Globus pallidus (tissue), 1 donor: Measurements from ENCODE around the gene TSPAN3.
A peak's percentile ranks its signal among the peaks of the same experiment; 100 is the strongest.

Experiments used
- DNase-seq: peaks from one replicate; pipeline ENCODE4 v3.0.0-alpha.2; 2015; ENCODE audit warnings: low spot score

TSPAN3 gene

GRCh38 chr15:77009646-77010311 is 61.1 kb downstream of the TSPAN3 start:
- no peak for DNase-seq

DNA sequence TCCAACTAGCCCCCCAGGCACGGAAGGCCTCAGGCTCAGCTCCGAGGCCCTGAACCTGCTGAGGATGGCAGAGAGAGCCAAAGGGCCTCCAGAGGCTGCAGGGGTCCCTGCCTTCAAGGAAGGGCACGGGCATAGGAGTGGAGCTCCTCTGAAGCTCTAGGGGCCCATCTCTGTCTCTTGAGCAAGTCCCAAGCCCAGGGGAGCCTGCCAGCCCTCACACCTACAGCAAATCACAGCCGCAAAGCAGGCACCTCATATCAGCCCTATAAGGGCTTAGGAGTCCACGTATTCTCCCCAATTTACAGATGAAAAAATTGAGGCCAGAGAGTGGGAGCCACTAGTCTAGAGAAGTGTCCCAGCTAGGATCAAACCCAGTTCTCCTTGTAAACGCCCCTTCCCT is 61.7 kb downstream of the TSPAN3 start:
- DNase-seq, result no peak

GRCh38 chr15:77004189-77004588 is 66.7 kb downstream of the TSPAN3 start:
- no peak for DNase-seq

- DNase-seq, result peak; percentile 61
Observed at GRCh38 chr15:77002954-77003912, 67.7 kb downstream of the TSPAN3 start.

- no peak for DNase-seq
Observed at GRCh38 chr15:77002436-77002835, 68.5 kb downstream of the TSPAN3 start.

GRCh38 chr15:77001966-77002365 is 68.9 kb downstream of the TSPAN3 start:
- DNase-seq, result no peak

DNA sequence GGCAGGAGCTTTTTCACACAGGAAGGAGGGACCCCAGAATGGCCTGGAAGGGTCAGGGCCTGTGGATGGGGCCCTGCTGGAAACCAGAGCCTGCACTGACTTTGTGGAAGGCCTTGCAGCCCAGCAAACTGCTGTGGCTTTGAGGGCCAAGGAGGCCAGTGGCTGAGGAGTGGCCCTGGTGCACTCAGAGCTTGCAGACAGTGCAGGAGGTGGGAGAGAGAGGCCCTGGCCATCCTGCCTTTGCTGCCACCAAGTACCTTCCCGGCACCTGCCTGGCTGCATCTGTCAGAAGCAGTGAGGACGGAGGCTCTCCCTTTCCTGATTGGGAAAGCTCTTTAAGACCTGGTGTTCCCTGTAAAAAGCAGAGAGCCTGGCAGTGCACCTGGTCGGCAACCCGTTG is 69.6 kb downstream of the TSPAN3 start:
- no peak for DNase-seq

DNA sequence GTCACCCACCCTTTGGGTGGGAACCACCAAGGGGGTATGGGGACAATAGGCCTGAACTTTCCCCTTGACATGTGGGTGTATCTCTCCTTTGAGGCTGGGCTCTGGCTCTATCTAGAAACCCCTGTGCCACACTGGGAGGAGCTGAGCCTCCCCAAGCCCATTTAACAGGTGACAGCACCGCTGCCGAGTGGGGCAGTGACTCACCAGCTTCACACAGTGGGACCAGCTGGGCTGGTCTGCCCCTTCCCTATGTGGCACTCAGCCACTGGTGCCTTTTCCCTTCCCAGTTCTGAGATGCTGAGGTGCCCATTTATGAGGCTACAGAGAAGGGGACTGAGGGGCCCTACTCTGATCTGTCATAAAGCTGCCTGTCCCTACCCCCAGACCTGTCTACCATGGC is 70.9 kb downstream of the TSPAN3 start:
- DNase-seq, result no peak

GRCh38 chr15:76998663-76999285 is 72.1 kb downstream of the TSPAN3 start:
- no peak for DNase-seq

GRCh38 chr15:76996526-76997401 is 74.1 kb downstream of the TSPAN3 start:
- DNase-seq, result no peak

DNA sequence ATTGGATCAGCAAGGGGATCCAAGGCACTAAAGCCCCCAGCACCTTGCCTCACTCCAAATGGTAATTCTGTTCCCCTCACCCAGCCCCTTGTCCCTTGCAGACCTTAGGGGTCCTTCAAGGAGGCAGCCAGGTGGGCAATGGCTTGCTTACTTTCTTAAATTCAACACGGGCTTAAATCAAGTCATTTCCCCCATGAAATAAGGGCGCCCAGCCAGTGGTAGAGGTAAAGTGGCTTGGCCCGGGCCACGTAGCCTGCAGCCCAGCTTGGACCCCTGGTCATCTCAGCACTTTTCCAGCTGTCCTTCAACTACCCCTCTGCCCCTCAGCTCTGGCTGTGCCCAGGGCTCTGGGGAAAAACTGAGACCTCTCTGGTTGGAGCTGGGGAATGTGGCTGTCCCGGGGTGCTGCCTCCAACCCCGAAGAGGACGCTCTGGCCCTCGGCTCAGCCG is 74.8 kb downstream of the TSPAN3 start:
- DNase-seq, result no peak

GRCh38 chr15:76994971-76995945 is 75.7 kb downstream of the TSPAN3 start, which contains the start of gene PSTPIP1:
Gene PSTPIP1 (plus strand): TSS chr15:76995126. CDS start chr15:76995574, 448 bp downstream.
- DNase-seq, result peak; percentile 71

GRCh38 chr15:76994496-76994895 is 76.4 kb downstream of the TSPAN3 start:
- no peak for DNase-seq

DNA sequence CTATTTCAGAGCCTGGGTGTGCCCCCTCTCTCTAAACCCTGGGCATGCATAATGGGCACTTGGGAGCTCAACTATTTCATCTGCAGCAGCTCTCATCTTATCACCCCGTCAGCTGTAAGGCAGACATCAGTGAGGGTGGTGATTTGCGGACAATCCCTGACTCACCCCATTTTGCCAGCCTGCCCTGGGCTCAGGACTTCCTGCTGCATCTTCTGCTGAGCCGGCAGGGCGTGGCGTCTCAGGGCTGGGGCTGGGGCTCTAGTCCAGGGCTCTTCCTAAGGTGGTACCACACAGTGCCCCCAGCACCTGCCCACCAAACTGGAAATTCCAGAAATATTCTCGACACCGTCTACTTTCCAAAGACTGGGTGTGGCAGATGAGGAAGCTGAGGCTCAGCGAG is 76.9 kb downstream of the TSPAN3 start:
- DNase-seq, result no peak

DNA sequence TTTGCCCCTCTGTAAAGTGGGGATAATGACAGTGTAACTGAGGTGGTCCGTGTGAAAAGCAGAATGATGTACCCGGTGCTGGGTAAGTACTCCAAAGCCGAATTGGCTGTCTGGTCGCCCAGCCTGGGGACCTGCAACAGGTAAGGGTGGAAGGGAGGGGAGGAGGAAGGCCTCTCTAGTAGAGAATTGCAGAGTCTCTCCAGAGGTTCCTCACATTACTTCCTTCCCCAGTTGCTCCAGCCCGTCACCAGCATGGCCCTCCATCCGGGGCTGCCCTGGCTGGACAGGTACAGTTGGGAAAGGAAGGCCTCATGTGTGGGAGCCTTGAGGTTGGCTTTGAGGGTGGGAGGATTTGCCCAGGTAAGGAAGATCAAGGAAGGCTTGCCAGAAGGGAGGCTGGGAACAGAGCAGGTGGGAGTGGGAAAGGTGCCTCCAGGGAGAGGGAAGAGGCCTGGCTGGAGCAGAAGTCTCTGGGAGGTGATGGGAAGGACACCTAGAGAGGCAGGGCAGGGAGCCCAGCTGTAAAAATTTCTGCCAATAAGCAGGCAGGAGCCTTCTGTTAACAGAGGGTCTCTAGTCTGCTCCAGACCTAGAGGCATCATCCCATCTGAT is 77.7 kb downstream of the TSPAN3 start:
- no peak for DNase-seq

GRCh38 chr15:76991741-76992645 is 78.9 kb downstream of the TSPAN3 start:
- no peak for DNase-seq
